ENCODE data around the gene KCNE1.

Gene KCNE1

GRCh38 chr21:34535886-34536285 lies 23.9 kb upstream of the KCNE1 start:
- DNase-seq = no peak

DNA sequence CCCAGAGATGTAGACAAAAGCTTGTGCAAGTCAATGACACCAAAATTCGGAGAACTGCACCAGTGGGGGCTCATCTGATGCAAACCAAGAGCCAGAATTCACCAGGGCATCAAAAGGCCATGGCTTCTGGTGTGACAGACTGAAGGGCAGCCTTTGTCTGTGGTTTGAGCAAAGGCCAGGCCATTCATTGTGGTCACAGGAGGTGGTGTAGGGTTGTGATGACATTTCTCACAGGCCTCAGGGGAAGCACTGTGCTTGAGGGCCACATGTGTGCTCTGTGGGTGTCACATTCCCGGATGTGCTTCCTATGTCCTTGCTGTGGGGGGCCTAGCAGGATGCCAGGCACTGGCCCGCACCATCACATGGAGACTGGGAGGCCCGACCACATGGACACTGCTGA lies 22.5 kb upstream of the KCNE1 start:
- peak; percentile 66 for DNase-seq

DNA sequence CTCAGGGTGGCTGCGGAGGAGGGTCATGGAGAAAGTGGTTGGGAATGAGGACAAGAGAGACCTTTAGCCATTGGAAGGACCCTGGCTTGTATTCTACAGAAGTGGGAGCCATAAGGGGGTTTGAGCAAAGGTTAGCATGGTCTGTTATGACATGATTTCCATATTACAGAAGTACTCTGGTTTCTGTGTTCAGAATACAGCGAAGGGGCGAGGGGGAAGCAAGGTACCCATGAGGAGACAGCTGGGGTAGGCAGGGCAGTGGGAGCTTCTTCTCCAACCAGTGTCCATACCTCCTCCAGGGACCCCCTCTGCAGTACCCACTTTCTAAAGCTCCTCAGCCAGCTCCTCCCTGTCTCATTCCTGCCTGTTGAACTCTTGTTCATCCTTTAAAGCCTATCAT lies 21.9 kb upstream of the KCNE1 start:
- no peak for DNase-seq

GRCh38 chr21:34531399-34531798 lies 19.4 kb upstream of the KCNE1 start:
- DNase-seq = no peak

DNA sequence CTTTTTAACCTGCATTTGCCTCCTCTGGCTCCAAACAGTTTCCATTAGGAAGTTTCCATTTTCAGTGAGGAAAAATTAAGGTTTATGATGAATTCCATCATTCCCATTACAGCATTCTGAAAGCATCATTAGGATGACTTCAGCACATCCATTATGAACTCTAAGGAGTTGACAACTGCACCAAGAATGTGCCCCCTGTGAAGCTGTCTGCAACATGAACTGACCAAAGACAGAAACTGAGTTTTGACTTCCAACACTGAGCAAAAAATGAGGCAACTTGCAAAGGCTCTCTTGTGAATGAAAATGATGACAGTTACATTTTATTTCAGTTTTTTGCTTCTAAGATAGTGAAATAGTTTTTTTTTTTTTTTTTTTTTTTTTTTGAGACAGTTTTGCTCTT lies 18.3 kb upstream of the KCNE1 start:
- DNase-seq = peak; percentile 94

- peak; percentile 51 for DNase-seq
Measured at GRCh38 chr21:34528131-34528561, 16.1 kb upstream of the KCNE1 start.

DNA sequence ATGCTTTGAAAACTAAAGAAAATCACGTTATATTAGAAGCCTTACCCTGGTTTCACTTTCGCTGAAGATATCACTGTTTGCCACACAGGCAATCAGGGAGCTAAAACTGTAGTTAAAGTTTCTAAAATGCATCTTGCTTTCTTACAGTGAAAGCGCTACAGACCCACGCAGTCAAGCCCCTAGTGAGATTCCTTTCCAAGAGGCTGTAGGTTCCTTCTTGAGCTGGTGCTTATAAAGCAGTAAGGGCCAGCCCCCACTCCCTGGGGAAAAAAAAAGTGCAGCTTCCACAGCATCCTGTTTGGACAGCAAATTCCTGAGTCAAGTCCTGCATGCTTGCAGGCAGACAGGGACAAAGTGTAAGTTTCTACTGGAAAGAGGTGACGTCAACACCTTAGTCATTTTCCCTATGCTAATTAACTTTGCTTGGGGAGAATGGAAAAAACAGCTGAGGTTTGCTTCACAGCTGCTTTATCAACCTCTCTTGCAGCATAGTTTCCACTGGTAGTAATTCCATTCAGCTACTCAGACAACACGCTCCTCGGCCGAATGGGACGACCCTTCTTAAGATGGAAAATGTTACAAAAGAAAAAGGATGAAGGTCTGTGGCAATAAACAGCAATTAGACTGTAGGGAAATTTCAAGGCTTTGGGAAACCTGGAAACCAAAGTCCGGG lies 14.7 kb upstream of the KCNE1 start:
- DNase-seq = peak; percentile 100

DNA sequence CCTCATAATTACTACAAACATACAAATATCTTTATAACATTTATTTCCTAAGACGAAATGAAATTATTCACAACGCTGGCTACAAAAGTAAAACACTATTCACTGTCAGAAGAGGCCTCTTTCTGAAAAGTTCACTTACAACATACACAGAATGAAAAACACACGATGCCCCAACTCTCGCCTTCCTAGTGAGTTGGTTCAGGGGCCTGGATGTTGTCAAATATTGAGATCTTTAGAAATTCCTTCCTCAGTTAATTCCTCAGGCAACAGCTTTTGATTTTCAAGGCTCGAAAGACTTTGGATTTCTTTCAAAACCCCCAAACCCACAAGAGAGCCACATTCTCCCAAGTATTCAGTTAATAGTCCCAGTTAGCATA lies 14.2 kb upstream of the KCNE1 start:
- no peak for DNase-seq

DNA sequence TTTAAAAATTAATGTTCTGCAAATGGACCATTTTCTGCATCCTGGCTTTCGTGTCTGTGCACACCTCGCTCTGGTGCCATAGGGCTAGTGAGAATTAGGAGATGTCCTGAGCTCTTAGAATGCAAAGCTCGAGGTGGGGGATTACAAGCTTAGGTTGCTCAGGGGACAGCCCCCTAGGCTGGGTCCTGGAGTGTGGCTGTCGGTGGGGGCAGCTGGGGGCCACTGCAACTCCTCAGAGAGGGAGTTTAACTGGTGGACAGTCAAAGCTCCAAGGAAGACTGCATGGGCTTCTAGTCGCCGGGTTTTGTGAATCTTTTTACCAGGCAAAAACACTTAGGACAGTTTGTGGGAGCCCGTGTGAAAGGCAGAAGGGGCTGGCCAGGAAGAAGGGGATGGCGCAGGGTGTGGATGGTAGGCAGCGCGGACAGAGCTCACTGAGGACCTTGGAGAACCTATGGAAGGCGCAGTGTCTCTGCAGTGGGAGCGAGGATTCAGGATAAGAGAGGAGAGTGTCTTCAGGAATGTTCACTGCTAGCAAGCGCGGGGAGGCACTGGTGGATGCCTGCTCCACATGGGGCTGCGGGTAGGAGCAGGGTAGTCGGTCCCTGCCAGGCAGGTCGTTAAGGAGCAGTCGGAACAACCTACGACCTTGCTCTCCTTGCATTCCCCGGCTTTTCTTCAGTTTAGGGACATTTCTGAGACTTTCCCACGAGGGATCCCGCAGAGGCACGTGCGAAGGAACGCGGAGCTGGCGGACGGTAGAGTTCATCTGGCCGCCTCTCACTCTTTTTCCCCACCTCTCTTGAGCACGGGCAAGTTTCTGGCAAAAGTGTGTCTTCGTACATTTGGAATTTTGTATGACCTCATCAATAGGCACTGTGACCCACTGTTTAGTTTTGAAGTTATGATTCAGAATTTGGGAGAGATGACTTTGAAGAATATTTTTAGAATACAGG lies 12.9 kb upstream of the KCNE1 start:
- DNase-seq = peak; percentile 59

GRCh38 chr21:34523019-34523555 lies 11.1 kb upstream of the KCNE1 start:
- no peak for DNase-seq

DNA sequence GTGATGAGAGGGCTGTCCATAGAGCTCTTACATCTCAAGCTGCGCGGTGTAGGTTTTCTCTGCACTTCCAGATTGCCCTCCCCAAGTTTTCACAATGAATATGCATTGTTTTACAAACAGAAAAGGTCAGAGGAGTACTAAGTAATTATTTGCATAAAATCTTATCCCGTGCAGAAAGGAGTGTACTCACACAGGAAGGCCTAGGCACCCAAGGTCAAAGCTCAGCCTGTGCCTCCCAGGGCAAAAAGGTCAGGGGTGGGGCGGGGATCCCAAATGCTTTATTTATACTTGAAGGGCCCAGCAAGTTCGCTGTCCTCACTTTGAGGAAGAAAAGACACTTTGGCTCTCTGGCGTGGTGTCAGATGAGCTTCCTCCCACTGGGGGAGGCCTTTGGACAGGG lies 10.3 kb upstream of the KCNE1 start:
- no peak for DNase-seq

- no peak for DNase-seq
Measured at GRCh38 chr21:34521561-34521960, 9.6 kb upstream of the KCNE1 start.

DNA sequence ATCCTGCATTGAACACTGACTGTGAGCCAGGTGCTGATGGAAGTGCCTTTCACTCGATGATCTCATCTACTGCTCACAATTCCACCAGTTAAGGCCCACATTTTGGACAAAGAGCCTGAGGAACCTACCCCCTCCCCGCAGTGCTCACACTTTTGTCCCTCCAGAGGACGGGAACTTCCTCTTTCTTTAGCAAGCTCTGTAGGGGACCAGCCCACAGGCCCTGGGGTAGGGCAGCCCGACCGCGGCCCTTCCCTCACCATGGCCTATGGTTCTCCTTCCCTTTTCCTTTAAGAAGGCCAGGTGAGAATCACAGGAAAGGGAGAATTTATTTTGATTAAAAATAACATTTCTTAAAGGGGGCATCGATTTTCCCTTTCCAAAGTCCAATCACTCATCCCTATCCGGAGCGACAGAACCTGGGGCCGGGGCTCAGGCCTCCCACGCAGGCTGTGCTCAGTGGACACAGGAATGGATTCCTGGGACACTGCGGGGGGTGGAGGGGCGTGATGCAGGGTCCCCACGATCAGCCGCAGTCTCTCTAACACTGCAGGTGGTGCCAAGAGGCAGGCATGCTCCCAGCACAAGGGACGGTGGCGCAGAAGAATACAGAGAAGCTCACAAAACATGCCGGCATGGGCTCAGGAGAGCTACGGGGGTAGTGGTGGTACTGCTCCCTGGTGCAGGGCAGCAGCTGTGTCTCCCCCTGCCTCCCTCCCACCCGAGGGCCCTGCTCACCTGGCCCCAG lies 8.9 kb upstream of the KCNE1 start:
- no peak for DNase-seq

DNA sequence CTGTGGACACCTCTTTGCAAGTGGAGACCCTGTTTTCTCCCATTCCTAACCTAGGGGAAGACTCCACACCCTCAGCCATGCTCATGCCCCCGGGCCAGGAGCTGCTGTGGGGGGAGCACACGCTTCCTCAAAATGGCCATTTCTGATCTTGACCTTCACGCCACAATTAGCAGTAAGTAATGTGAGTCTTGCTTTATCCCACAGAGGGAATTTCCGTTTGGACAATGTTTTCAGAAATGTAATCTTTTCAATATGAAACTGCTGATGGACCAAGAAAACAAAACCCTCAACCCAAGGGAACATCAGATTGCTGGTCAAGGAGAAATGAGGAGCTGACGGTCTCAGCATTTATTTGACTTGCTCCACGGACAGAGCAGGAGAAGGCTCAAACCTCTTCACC lies 8.3 kb upstream of the KCNE1 start:
- DNase-seq = no peak

- no peak for DNase-seq
Measured at GRCh38 chr21:34519694-34520093, 7.7 kb upstream of the KCNE1 start.

DNA sequence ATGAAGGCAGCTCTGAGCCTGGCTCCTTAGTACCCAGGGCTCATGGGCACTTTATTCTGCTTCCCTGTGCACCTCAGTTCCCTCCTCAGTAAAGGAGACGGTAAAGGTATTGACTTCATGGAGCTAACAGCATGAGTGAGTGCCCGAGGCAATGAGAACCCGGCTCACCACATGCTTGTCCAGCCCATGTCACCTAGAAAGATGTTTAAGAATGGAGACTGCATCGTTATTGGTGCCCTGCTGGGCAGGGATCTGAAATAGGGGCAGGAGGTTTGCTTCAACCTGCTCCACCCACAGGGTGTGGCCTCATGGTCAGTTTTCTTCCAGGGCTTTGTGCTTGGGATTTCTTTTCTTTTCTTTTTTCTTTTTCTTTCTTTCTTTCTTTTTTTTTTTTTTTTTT lies 7.0 kb upstream of the KCNE1 start:
- no peak for DNase-seq

DNA sequence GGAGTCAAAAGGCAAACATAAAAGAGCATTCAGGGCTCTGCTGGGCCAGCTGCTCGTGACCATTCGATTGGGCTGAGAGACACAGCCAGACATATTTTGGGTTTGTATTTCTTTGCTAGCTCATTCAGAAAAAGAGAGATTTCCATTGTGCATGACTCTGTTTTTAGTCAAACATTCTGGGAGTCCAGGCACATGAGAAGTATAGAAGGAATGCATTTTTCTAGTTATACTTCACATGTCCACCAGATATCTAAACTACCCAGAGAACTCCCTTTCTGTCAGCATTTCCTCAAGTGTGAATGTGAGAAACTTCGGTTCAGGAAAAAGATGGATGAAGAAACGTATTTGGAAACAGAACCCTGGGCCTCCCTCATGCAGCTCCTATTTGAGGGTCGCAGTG lies 6.3 kb upstream of the KCNE1 start:
- no peak for DNase-seq

- DNase-seq = no peak
Measured at GRCh38 chr21:34517491-34518245, 5.7 kb upstream of the KCNE1 start.

DNA sequence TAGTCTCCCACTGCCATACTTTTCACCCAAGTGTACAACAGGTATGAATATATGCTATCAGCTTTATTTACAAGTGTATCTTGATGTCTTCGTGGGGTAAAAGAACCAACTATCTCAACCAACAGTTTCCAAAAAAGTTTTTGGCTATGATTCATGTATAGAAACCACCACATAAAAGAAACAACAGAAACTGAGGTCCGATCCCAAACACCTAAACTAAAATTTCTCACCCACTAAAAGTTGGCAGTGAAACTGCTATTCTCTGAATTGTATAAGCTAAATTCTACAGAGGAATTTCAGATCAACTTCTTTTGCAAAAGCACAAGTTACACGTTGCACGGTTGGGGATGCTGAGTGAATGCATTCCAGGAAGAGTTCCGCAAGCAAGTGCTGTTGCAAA lies 5.0 kb upstream of the KCNE1 start:
- no peak for DNase-seq

GRCh38 chr21:34514576-34515115 lies 2.6 kb upstream of the KCNE1 start:
- no peak for DNase-seq

DNA sequence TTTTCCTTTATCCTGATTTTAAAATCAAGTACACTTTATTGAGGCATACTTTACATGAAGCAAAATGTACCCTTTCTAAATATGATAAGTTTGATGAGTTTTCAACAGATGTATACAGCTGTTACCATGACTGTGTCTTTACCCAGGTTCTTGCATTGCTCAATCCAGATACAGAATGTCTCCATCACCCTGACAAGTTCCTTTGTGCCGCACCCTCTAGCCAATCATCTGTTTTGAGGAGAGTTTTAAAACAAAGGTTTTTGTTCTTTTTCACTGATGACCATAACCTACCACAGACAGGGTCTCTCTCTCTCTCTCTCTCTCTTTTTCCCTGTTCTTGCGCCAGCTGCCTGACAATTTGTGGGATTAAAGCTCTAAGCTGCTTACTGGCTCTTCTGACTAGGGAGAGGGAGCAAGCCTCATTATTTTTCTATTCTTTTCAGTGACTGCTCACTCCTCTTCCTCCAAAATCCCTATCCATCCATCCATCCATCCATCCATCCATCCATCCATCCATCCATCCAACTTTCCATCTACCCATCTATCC lies 1.2 kb upstream of the KCNE1 start:
- DNase-seq = no peak

DNA sequence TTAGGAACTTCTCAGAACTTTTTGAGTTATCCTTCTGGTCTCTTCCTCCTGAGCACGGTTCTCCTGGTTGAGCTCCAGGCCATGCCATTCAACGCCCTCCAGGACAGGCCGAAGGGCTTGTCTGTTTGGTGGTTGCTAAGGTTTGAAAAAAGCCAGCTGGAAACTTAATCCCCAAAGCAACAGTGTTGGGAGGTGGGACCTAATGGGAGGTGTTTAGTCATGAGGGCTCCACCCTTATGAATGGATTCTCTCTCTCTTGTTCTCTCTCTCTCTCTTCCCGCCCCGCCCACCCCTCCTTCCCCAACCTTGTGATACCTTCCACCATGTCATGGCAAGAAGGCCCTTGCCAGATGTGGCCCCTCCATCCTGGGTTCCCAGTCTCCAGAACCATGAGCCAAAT lies 829 bp downstream of the KCNE1 start:
- DNase-seq = no peak

Measured in fibroblast of skin of abdomen (primary cell).